ENCODE results near the gene FLOT2.

GRCh38 chr17:28904800-28905199, 7.3 kb upstream of the FLOT2 start:
- TF ChIP-seq, protein P1, sequence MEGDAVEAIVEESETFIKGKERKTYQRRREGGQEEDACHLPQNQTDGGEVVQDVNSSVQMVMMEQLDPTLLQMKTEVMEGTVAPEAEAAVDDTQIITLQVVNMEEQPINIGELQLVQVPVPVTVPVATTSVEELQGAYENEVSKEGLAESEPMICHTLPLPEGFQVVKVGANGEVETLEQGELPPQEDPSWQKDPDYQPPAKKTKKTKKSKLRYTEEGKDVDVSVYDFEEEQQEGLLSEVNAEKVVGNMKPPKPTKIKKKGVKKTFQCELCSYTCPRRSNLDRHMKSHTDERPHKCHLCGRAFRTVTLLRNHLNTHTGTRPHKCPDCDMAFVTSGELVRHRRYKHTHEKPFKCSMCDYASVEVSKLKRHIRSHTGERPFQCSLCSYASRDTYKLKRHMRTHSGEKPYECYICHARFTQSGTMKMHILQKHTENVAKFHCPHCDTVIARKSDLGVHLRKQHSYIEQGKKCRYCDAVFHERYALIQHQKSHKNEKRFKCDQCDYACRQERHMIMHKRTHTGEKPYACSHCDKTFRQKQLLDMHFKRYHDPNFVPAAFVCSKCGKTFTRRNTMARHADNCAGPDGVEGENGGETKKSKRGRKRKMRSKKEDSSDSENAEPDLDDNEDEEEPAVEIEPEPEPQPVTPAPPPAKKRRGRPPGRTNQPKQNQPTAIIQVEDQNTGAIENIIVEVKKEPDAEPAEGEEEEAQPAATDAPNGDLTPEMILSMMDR (IDR thresholded peaks at IDR 0.05): no peak
- TF ChIP-seq POLR2A (IDR thresholded peaks at IDR 0.05): no peak

Measured in lower leg skin (tissue), 3 donors.